NCI-H187 (cell line): ENCODE measurements around the gene HYOU1.
"Not testable (repeated sequence)": the region's sequence is repeated elsewhere in the genome, so short reads cannot be mapped to it uniquely, and the experiment has no call there.

ENCODE experiments used
- DNase-seq, 2 experiments: peaks; one replicate each; lab custom pipeline; 2025; lab: John Stamatoyannopoulos, UW

Gene HYOU1

GRCh38 chr11:119042927-119043326 lies 14.1 kb downstream of the HYOU1 start:
- DNase-seq, result no peak

- DNase-seq, result no peak
These were observed 15.0 kb downstream of the HYOU1 start for GRCh38 chr11:119041821-119042514.

GRCh38 chr11:119039471-119039870 lies 17.5 kb downstream of the HYOU1 start:
- DNase-seq, result not testable (repeated sequence)

- no peak for DNase-seq
These were observed 18.1 kb downstream of the HYOU1 start for GRCh38 chr11:119038884-119039283.

GRCh38 chr11:119034813-119035212 lies 22.2 kb downstream of the HYOU1 start:
- DNase-seq, result no peak

GRCh38 chr11:119033421-119033820 lies 23.6 kb downstream of the HYOU1 start:
- DNase-seq, result not testable (repeated sequence)

- no peak for DNase-seq
These were observed 25.1 kb downstream of the HYOU1 start for GRCh38 chr11:119031912-119032280.

GRCh38 chr11:119030329-119031047 lies 26.5 kb downstream of the HYOU1 start, which contains the start of gene SLC37A4:
Gene SLC37A4, minus strand, starts transcription at chr11:119030877.
- DNase-seq, result peak; percentile 97 to 98

- no peak for DNase-seq
These were observed 27.0 kb downstream of the HYOU1 start for GRCh38 chr11:119030029-119030328.

GRCh38 chr11:119029340-119030028 lies 27.5 kb downstream of the HYOU1 start:
- DNase-seq, result no peak

- no peak for DNase-seq
These were observed 28.0 kb downstream of the HYOU1 start for GRCh38 chr11:119029069-119029339.

- no peak for DNase-seq
These were observed 28.5 kb downstream of the HYOU1 start for GRCh38 chr11:119028346-119029068.

- DNase-seq, result no peak
These were observed 29.3 kb downstream of the HYOU1 start for GRCh38 chr11:119027561-119028345.

GRCh38 chr11:119026970-119027369 lies 30.0 kb downstream of the HYOU1 start:
- DNase-seq, result no peak

GRCh38 chr11:119025978-119026766 lies 30.8 kb downstream of the HYOU1 start:
- no peak for DNase-seq

- no peak for DNase-seq
These were observed 31.5 kb downstream of the HYOU1 start for GRCh38 chr11:119025541-119025940.

GRCh38 chr11:119025099-119025473 lies 31.9 kb downstream of the HYOU1 start:
- DNase-seq, result no peak

GRCh38 chr11:119024430-119025098 lies 32.4 kb downstream of the HYOU1 start:
- DNase-seq, result no peak

GRCh38 chr11:119023741-119024140 lies 33.3 kb downstream of the HYOU1 start:
- DNase-seq, result no peak

GRCh38 chr11:119021631-119022030 lies 35.4 kb downstream of the HYOU1 start:
- DNase-seq, result no peak

- DNase-seq, result no peak
These were observed 37.0 kb downstream of the HYOU1 start for GRCh38 chr11:119019996-119020395.
